Measurements from ENCODE around the gene GPR89A. TPM values are rescaled to one million over a fixed set of nuclear protein-coding genes. Genes with fewer than 3 reads are reported as not detected.
"Not testable (repeated sequence)": the region's sequence is repeated elsewhere in the genome, so short reads cannot be mapped to it uniquely, and the experiment has no call there.

The GPR89A gene
- total and polyA plus RNA-seq, 2 of the 8 experiments (the other 6 are each of a cell fraction or from before 2014, with no cell fraction given): 26.8 to 46.6 TPM

DNA sequence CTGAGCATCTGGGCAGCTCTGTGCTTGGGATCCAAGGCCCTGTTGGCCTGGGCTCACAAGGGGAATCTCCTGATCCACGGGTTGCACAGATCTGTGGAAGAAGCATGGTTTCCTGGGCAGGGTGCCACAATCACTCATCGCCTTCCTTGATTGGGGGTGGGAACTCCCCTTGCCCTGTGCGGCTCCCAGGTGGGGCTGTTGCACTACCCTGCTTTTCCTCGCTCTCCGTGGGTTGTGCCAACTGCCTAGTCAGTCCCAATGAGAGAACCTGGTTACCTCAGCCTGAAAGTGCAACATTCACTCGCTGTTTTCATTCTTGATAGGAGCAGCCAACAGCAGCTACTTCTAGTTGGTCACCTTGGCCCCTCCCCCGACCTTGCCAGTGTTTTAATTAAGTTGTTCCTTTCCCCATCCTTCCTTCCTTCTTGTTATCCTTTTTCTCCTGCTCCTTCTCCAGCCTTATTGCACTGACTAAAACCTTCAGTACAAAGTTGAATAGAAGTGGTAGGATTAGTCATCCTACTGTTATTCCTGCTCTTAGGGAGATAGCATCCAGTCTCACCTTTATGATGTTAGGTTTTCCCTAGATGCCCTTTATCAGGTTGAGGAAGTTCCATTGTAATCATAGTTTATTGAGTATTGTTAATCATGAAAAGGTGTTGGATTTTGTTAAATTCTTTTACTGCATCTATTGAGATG, 48.6 kb downstream of the GPR89A start:
- H3K14ac ChIP-seq (ENCODE audit: insufficient read length); H3K4me3 ChIP-seq (ENCODE audit: extremely low read depth in 1 of 4, insufficient read depth in 2 of 4, low read depth in 3 of 4, low read length in 4 of 4); DNase-seq (ENCODE audit: low read depth in 1 of 2, low spot score in 2 of 2); H3K9me3 ChIP-seq (ENCODE audit: insufficient read depth in 2 of 2, low read depth in 1 of 2, low read length in 1 of 2); H3K23ac ChIP-seq (ENCODE audit: insufficient read length); H3K18ac ChIP-seq (ENCODE audit: extremely low read depth, low read length); H3K9ac ChIP-seq (replicated peaks in 1 of 4; ENCODE audit: extremely low read depth in 1 of 4, low read depth in 3 of 4, low read length in 3 of 4); H2BK15ac ChIP-seq (ENCODE audit: low read length); POLR2A ChIA-PET (ENCODE audit: partially characterized antibody); H2BK120ac ChIP-seq (replicated peaks; ENCODE audit: low read depth, low read length); H3K79me2 ChIP-seq (ENCODE audit: control insufficient read depth in 1 of 2, insufficient read depth in 2 of 2, low read length in 2 of 2); H2AFZ ChIP-seq (ENCODE audit: low read length); FAIRE-seq; H3K27me3 ChIP-seq (replicated peaks in 1 of 4; ENCODE audit: control insufficient read depth in 3 of 4, extremely low read depth in 1 of 4, insufficient read depth in 3 of 4, low read length in 3 of 4); H2AK5ac ChIP-seq (ENCODE audit: low read depth, low read length); H3K4me2 ChIP-seq (ENCODE audit: insufficient read depth in 1 of 2, low read depth in 2 of 2, low read length in 2 of 2); H3K56ac ChIP-seq (replicated peaks; ENCODE audit: insufficient read length, low read depth, low read length); H3K23me2 ChIP-seq (ENCODE audit: low read depth, low read length); H2BK12ac ChIP-seq (ENCODE audit: low read depth, low read length); H3K36me3 ChIP-seq (ENCODE audit: control insufficient read depth in 2 of 4, insufficient read depth in 4 of 4, low read length in 3 of 4); H3K27ac ChIP-seq (ENCODE audit: low read depth, low read length); H4K8ac ChIP-seq (ENCODE audit: extremely low read depth, insufficient read depth, low read length); H4K5ac ChIP-seq (ENCODE audit: insufficient read length, low read depth, low read length); H3K4ac ChIP-seq (replicated peaks; ENCODE audit: insufficient read length, low read depth, low read length); H3K79me1 ChIP-seq (ENCODE audit: low read depth, low read length); H4K91ac ChIP-seq (replicated peaks; ENCODE audit: insufficient read length, low read length); H3K4me1 ChIP-seq (replicated peaks in 1 of 4; ENCODE audit: control insufficient read depth in 3 of 4, insufficient read depth in 4 of 4, low read length in 3 of 4); CTCF ChIA-PET (ENCODE audit: partially characterized antibody); H2BK20ac ChIP-seq (ENCODE audit: low read length); H4K20me1 ChIP-seq (replicated peaks in 1 of 2; ENCODE audit: control insufficient read depth in 1 of 2, insufficient read depth in 2 of 2, low read length in 2 of 2); H2BK5ac ChIP-seq (ENCODE audit: low read depth, low read length): not testable (repeated sequence)
- 81% methylated on average over 2 of the region's 7 CpGs; no CpG with 5 or more reads in 1 of the 2 experiments for WGBS, 2 experiments (ENCODE audit: extremely low coverage in 1 of 2, insufficient coverage in 1 of 2, insufficient read length in 1 of 2, insufficient replicate concordance in 2 of 2, low coverage in 1 of 2, low lambda C conversion rate in 2 of 2, missing lambda C conversion rate in 1 of 2)

DNA sequence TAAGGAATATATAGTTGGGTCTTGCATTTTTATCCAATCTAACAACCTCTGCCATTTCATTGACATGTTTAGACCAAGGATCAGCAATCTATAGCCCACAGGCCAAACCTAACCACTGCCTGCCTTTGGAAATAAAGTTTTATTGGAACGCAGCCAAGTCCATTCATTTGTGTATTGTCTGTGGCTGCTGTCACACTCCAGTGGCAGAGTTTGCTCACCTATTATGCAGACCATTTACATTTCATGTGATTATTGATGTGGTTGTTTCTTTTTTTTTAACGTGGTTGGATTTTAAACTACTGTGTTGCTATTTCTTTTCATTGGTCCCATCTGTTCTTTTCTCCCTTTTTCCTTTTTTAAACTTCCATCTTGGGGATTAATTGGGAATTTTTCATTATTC, 54.7 kb downstream of the GPR89A start:
- H2BK120ac ChIP-seq (replicated peaks; ENCODE audit: low read depth, low read length); H3K27me3 ChIP-seq (replicated peaks in 1 of 4; ENCODE audit: control insufficient read depth in 3 of 4, extremely low read depth in 1 of 4, insufficient read depth in 3 of 4, low read length in 3 of 4); H3K4me1 ChIP-seq (replicated peaks in 1 of 4; ENCODE audit: control insufficient read depth in 3 of 4, insufficient read depth in 4 of 4, low read length in 3 of 4); H3K18ac ChIP-seq (ENCODE audit: extremely low read depth, low read length); POLR2A ChIA-PET (ENCODE audit: partially characterized antibody); H2BK20ac ChIP-seq (ENCODE audit: low read length); H3K9ac ChIP-seq (replicated peaks in 1 of 4; ENCODE audit: extremely low read depth in 1 of 4, low read depth in 3 of 4, low read length in 3 of 4); H3K23ac ChIP-seq (ENCODE audit: insufficient read length); H3K79me2 ChIP-seq (ENCODE audit: control insufficient read depth in 1 of 2, insufficient read depth in 2 of 2, low read length in 2 of 2); H4K5ac ChIP-seq (ENCODE audit: insufficient read length, low read depth, low read length); H2AFZ ChIP-seq (ENCODE audit: low read length); H4K20me1 ChIP-seq (replicated peaks in 1 of 2; ENCODE audit: control insufficient read depth in 1 of 2, insufficient read depth in 2 of 2, low read length in 2 of 2); H4K91ac ChIP-seq (replicated peaks; ENCODE audit: insufficient read length, low read length); H3K14ac ChIP-seq (ENCODE audit: insufficient read length); H4K8ac ChIP-seq (ENCODE audit: extremely low read depth, insufficient read depth, low read length); H2BK12ac ChIP-seq (ENCODE audit: low read depth, low read length); H3K23me2 ChIP-seq (ENCODE audit: low read depth, low read length); FAIRE-seq; H3K27ac ChIP-seq (ENCODE audit: low read depth, low read length); H2AK5ac ChIP-seq (ENCODE audit: low read depth, low read length); DNase-seq (ENCODE audit: low read depth in 1 of 2, low spot score in 2 of 2); H3K36me3 ChIP-seq (ENCODE audit: control insufficient read depth in 2 of 4, insufficient read depth in 4 of 4, low read length in 3 of 4); H2BK15ac ChIP-seq (ENCODE audit: low read length); CTCF ChIA-PET (ENCODE audit: partially characterized antibody); H3K4me3 ChIP-seq (ENCODE audit: extremely low read depth in 1 of 4, insufficient read depth in 2 of 4, low read depth in 3 of 4, low read length in 4 of 4); H3K9me3 ChIP-seq (ENCODE audit: insufficient read depth in 2 of 2, low read depth in 1 of 2, low read length in 1 of 2); H2BK5ac ChIP-seq (ENCODE audit: low read depth, low read length); H3K56ac ChIP-seq (replicated peaks; ENCODE audit: insufficient read length, low read depth, low read length); H3K4me2 ChIP-seq (ENCODE audit: insufficient read depth in 1 of 2, low read depth in 2 of 2, low read length in 2 of 2); H3K79me1 ChIP-seq (ENCODE audit: low read depth, low read length); H3K4ac ChIP-seq (replicated peaks; ENCODE audit: insufficient read length, low read depth, low read length): not testable (repeated sequence)
- 87% methylated on average over 2 of the region's 2 CpGs; no CpG with 5 or more reads in 1 of the 2 experiments for WGBS, 2 experiments (ENCODE audit: extremely low coverage in 1 of 2, insufficient coverage in 1 of 2, insufficient read length in 1 of 2, insufficient replicate concordance in 2 of 2, low coverage in 1 of 2, low lambda C conversion rate in 2 of 2, missing lambda C conversion rate in 1 of 2)

All from H1 (cell line).